Iris pigment epithelial cell (primary cell): ENCODE measurements around the gene PRPF38B.
A peak's percentile ranks its signal among the peaks of the same experiment; 100 is the strongest.
"Not testable (repeated sequence)": the region's sequence is repeated elsewhere in the genome, so short reads cannot be mapped to it uniquely, and the experiment has no call there.

Experiments
- DNase-seq: peaks from one replicate; pipeline ENCODE4 v3.0.0-alpha.2; 2011; ENCODE audit warnings: low read depth

The PRPF38B gene

DNA sequence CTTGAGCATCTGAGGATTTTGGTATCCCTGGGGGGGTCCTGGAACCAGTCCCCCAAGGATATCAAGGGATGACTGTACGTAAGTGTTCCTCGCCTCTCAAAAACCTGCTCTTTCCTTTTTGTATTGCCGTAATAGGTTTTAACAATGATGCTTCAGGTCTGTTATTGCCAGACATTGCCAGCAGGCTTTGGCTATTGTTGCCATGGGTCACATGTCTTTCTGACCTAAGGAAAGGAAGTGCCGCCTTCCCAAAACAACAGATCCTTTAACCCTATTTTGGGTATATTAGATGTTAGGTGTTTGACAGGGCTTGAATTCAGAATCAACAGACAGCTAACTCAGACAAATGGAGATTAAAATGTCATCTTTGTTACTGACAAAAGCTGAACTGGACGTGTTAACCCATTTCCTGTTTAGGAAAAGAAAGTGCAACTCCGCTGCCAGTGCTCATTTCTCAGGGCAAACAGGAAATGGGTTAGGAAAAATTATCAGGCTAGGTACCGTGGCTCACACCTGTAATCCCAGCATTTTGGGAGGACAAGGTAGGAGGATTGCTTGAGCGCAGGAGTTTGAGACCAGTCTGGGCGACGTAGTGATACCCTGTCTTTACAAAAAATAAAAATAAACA, 12.4 kb upstream of the PRPF38B start:
- DNase-seq, result no peak

DNA sequence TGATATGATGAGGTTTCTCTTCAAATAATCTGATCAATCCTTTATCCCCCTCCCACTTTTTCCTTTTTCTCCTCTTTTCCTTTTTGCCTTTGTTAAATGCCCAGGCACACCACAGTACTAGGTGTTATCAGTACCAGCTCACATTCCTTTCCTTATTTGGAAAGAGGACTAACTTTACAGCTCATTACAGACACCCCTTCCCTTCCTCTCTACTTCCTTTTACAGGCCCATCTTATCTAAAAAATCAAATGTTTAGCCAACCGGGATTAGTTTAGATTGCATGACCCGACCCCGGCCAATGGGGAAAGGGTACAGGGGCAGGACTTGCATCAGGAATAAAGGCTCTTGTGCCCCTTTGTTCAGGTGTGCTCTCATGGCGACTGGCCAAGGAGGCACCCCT, 10.4 kb upstream of the PRPF38B start:
- not testable (repeated sequence) for DNase-seq

DNA sequence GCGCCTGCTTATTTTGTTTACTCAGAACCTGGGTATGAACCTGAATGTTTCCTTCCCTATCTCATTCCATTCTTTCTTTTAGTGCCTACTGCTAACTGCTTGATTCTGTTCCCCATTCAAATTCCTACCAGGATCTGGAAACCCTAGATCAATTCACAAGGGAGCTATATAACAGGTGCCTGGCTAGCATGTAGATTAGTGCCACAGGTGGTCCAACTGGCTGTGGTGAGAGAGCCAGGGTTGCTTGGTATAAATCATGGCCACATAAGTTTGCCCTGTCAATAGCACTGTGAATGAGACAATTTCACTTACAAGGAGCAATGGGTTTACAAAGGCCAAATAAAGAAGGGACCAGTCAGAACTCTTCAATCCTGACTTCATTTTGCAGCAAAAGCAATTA, 6.6 kb upstream of the PRPF38B start:
- no peak for DNase-seq

DNA sequence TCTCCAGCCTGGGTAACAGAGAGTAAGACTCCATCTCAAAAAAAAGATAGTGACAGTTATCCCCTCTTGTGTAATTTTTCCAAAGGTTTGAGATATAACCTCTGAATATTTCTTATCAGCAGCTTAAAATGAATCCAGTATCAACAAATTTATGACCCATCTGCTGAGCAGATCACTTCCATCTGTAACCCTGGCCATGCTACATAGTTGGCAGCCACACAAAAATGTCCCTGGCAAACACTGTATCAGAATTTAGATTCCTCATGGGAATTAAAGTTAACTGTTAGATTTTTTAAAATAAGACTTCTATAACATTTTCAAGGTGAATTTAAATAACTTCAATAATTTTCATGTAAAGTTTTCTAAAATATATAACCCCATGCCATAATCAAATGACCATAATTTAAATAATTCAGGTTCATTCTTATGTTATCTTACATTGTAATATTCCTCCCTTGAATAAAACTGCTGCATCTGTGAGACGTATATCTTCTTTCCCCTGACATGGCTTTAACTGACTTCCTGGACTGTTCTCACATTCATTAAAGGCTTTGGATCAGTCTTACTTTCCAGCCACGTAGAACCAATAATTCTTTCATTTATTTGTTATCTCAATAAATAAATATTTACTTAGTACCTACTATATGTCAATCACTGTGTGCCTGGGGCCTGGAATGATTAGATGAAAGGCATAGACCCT, 5.3 kb upstream of the PRPF38B start:
- peak; percentile 17 for DNase-seq

DNA sequence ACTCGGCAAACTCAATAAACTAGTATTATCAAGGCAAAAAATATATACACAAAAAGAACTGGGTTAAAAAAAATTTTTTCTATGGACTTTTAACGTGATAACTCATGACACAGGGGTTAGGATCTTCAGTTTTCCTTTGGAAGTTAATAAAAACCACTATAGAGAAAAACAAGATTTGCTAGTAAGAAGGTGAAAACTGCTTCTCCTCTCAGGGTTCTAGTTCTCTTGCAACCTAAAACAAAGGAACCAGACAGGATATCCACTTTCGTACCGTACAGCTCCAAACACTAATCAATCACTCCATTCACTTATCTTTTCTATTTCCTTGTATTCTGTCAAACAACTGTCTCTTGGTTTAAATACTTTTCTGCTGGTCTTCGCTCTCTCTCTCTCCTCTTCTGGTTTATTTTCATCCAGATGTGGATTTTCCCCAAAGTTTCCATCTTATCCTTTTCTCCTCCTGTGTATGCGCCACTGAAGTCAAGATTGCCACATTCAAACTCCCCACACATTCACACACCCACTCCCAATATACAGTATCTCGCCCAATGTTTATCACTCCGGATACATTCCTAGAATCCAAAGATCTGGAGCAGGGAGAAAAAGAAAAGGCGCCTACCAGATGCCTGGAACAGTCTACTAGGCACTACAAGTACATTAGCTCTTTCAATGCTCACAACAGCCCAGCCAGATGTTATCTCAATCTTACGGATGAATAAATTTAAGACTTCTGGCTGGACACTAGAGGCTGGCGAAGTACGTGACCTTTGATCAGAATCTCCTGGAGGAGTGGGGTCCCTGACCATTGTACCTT, 775 bp upstream of the PRPF38B start:
- no peak for DNase-seq

DNA sequence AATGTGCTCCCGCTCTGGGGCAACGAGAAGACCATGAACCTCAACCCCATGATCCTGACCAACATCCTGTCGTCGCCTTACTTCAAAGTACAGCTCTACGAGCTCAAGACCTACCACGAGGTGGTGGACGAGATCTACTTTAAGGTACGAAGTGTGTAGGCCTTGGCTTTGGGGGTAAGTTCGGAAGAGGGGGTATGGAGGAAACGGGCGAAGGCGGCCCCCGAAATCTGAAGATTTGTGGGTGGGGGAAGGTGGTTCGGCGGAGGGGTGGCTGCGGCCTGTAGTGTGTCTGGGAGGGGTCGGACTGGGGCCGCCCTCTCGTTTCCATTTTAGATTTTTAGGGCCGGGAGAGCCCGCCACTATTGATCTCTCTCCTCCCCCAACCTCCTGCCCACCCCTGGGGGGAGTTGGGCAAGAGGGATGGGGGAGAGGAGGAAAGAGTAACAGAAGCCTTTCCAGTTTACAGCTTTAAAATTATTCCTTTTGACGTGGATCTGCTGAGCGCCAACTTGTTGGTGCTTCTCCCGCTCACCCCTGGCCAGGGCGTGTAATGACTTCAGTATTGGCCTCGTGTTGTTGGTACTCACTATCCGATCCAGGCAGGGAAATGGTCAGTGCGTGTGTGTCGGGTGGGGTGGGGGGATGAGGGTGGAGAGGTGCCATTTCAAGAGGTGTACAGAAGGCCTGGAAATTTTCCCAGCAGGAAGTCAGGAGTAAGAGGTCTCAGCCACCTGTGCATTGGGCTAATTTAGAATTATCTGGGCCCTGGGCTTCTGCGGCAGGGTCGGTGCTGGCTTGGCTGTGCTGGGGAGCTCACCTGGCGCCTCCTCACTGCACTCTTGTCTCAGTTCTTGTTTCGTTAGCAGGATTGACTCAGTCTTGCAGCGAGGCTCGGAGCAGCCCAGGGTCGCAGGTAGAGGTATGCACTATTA, 880 bp downstream of the PRPF38B start:
- peak; percentile 66 for DNase-seq

DNA sequence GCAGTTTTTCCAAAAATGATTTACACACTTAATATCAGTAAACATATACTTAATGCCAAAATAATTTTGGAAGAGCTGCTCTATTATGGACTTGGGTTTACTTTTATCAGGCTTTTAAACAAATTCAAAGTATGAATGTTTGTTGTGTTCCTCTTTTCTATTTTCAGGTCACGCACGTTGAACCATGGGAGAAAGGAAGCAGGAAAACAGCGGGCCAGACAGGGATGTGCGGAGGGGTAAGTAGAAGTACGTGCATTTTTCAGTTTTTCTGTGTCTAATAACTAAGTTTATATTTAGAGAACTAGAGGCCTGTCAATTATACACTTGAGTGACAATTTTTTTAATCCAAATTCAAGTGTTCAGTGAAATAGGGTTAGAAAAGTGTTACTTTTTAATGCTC, 3.4 kb downstream of the PRPF38B start:
- no peak for DNase-seq

DNA sequence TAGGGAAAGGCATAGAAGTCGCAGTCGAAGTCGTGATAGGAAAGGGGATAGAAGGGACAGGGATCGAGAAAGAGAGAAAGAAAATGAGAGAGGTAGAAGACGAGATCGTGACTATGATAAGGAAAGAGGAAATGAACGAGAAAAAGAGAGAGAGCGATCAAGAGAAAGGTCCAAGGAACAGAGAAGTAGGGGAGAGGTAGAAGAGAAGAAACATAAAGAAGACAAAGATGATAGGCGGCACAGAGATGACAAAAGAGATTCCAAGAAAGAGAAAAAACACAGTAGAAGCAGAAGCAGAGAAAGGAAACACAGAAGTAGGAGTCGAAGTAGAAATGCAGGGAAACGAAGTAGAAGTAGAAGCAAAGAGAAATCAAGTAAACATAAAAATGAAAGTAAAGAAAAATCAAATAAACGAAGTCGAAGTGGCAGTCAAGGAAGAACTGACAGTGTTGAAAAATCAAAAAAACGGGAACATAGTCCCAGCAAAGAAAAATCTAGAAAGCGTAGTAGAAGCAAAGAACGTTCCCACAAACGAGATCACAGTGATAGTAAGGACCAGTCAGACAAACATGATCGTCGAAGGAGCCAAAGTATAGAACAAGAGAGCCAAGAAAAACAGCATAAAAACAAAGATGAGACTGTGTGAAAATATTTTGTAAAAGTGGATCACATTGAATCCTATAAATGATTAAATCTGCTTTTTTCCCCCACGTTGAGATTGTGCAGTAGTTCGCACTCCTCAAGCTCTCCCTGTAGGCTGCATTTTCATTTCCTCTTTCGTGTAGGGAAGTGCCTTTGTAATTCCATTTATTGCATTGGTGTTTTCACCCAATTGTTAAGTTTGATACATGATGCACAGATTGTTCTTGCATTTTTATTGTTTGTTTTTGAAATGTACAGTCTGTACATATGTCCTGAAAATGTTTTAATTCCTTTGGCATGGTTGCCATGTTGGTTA, 7.5 kb downstream of the PRPF38B start:
- DNase-seq, result no peak

DNA sequence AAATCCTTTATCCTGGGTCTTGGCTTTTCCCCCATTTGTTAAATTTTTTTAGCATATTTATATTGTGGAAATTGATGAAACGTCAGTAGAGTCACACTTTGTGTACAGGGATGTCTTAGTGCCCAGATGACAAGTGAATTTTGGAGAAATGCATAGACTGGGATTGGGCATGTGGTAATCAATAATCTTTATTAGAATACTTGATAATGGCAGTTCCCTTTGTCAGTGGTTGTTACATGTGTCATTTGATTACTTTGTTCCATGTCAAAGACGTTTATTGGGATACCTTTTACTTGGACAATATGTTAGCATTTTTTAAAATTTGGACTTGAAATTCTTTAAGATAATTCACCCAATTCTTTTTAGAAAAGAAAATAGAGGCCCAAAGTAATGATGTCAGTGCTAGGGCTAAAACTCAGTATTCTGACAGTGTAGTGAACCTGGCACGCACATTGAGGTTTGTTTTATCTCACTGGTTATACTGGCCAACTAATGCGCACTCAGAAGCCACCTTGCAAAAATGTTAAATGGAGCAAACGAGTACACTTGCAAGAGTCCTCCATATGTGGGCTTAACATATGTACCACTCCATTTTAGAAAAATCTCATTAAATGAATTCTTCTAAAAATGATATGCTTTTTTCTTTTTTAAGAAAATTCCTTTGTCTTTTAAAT, 9.2 kb downstream of the PRPF38B start:
- DNase-seq, result no peak

DNA sequence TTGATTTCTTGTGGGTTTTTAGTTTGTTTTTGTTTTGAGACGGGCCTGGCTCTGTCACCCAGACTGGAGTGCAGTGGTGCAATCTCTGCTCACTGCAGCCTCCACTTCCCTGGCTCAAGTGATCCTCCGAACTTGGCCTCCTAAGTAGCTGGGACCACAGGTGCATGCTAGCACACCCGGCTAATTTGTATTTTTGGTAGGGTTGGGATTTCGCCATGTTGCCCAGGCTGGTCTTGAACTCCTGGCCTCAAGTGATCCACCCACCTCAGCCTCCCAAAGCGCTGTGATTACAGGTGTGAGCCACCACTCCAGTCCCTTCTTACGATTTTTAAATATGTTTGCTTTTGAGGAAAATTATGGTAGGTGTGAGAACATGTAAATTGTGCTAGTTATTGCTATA, 10.0 kb downstream of the PRPF38B start:
- not testable (repeated sequence) for DNase-seq

DNA sequence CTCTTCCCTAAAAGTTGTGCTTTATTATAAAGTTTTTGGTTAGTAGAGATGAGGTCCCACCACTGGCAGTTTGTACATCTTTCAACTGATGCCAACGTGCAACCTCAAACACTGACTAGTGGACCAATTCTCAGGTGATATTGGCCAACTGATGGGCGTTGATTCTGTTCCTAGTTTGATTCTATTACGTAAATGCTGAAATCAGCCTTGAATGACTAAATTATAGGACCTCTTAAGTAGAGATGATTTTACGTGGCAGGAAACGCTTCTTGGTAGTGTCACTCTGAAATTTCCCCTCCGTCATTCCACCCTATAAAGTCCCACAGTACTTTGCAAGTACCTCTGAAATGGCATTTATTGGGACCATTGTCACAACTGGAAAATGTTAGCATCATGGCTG, 11.8 kb downstream of the PRPF38B start:
- DNase-seq, result peak; percentile 42

DNA sequence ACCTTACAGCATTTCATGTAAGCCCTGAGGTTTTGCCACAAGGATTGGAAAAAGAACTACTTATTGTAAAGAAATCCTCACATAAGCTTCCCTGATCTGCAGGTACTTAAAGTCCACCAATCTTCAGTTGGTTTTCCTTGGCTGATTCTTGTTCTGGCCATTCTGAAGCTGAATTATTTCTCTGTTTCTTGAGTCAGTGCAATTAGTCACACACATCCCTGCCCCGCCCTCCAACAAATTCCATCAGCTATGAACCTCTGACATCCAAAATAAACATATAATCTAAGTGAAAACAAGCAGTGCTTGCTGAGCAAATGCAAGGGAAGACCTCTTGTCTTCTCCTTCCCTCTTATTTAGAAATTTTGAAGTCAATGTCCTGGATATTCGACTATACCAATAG, 12.4 kb downstream of the PRPF38B start:
- peak; percentile 86 for DNase-seq

DNA sequence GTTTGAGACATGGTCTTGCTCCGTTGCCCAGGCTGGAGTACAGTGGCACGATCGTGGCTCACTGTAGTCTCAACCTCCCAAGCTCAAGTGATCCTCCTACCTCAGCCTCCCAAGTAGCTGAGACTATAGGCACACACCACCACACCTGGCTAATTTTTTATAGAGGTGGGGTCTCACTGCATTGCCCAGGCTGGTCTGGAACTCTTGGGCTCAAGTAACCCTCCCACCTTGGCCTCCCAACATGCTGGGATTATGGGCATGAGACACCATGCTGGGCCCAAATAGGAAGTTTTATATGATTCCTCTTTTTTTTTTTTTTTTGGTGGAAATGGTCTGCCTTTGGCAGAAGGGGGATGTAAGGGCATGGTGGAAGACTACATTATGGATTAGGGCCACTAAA, 14.5 kb downstream of the PRPF38B start:
- no peak for DNase-seq

DNA sequence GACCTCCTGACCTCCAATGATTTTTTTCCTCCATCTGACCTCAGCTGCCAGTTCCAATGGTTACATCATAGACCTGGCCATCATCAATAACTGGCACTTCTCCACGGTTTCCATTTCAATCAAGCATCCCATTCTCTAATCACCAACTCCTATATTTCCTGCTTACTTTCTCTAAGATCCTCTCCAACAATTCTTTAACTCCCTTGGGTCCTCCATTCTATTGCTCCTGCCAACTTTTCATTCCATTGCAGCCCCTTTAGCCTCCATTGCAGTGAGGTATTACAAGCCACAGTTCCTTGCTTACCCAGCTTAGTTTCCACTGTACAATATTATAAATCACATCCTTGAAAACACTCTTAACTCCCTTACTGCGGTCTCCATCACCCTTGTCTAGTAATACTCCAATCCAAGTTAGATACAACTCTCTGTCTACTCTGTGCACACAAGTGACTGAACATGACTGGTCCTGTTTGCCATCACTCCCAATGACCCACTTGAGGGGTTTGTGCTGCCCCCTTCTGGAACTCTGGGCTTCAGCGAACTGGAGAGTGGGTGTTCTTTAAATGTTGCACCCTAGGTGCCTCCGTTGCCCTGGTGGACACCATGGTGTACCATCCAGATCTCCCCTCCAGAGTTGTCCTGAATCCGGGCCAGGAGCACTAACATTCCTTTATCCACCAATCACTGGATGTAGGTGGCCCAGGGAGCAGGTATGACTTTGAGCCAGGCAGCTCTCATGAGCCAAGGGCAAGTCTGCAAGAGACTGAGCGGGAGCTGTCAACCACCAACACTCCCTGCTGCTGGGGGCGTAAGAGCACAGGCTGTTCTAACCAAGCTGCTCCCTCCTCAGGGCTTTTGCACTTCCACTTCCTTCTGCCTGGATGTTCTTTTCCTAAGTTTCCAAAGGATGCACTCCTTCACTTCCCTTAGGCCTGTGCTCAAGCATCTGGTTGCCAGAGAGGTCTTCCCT, 16.9 kb downstream of the PRPF38B start:
- no peak for DNase-seq

DNA sequence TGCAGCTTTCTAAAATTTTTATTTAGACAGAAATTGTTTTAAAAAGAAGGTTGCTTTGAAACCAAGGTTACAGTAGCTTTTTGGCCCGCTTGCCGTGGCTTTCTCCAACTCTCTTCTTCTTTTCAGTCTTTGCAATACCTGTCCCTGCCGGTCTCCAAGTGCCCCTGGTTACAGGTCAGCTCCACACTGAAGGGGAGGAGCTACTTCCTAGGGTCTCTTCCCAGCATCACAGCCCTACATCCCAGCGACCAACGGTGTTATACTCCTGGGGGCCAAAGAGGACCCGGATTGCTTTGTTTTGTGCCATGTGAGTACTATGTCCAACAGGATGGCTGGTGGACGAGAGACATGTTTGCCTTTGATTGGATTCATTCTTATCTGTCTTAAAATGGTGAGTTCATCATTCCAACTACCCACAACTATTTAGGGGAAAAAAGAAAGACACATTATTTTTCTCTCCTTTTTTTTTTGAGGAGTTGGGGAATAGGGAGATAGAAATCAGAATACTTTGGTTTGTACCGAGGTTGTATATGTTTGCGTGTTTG, 20.6 kb downstream of the PRPF38B start, which contains the start of gene FNDC7:
Gene FNDC7, plus strand, starts transcription at position 303 of the 545 bp plus-strand sequence. Its CDS starts 26 bp downstream, at position 329.
- peak; percentile 38 for DNase-seq

DNA sequence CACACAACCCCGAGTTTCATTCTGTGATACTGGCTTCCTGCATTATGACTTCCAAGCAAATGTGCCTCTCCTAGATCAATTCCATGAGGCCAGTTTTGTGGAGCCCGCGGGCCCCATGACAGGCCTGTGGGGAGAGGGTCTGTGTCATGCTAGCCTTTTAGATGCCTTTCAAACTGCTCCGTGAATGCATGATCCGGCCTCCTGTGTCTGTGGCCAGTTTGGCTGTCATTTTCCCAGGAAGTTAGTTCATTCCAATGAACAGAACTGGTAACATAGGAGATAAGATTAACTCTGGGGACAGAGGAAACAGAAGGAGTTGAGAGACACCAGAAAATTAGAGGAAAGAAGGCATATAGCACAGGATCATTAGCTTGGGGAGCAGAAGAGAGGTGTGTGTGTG, 23.8 kb downstream of the PRPF38B start:
- DNase-seq, result no peak

DNA sequence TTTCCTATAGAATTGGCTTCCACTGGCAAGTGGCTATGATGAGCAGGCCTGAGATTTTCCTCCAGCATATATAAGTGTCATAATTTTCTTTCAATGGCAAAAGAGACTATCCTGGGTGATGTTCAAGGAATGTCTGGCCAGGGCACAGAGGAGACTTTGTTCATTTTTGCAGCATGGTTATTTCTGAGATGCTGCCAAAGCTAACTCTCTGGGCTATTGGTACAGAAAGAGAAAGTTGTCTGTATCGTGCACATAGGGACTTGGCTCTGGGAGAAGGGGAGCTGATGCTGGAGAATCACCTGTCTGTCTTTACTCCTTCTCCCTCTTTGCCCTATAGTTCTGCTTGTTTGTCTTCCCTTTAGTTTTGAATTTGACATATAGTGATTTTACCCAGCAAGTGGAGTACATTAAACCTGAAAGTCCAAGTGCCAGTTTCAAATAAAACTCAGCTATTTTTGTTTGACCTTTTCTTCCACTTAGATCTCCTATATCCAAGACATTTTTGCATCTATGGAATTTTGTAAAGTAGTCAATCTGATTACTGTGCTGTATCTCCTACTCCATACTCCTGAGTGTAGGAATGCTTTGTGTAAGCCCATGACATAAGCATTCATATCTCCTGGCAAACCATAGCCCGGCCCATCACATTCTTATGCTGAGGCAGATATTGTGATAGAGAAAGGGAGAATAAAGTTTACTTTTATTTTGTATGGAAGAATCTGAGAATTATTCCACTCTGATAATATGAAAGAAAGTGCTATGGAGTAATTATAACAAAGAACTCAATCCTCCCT, 24.5 kb downstream of the PRPF38B start:
- peak; percentile 16 for DNase-seq
